Measurements from ENCODE around the gene STPG3. TPM values are rescaled to one million over a fixed set of nuclear protein-coding genes. Genes with fewer than 3 reads are reported as not detected.

STPG3 gene
- total and polyA plus RNA-seq, 2 experiments from 2014 or later, result 0.95 to 3.3 TPM

GRCh38 chr9:137266585-137267453 is 15.7 kb downstream of the STPG3 start:
- TF ChIP-seq CTCF (IDR thresholded peaks at IDR 0.05; ENCODE audit: low read depth, low read length), result no peak
- Histone ChIP-seq H3K4me1 (ENCODE audit: low read depth) (no peaks in the 10 kb centered on the region), H3K9me3 (ENCODE audit: low read depth) (no peaks in the 10 kb centered on the region), H3K27ac (no peak overlapping the region), H3K36me3 (peaks cover 14% of the 10 kb centered on the region), H3K4me3 (no peak overlapping the region), H3K27me3 (no peaks in the 10 kb centered on the region)
- DNase-seq (ENCODE audit: low read depth in 1 of 2, low spot score in 1 of 2), result no peak

- H3K27me3 ChIP-seq, result no peaks in the 10 kb centered on the region
- H3K4me1 ChIP-seq (ENCODE audit: low read depth), result no peaks in the 10 kb centered on the region
- no peak for DNase-seq (ENCODE audit: low read depth in 1 of 2, low spot score in 1 of 2)
- H3K9me3 ChIP-seq (ENCODE audit: low read depth), result no peaks in the 10 kb centered on the region
- no peak for TF ChIP-seq CTCF (IDR thresholded peaks at IDR 0.05; ENCODE audit: low read depth, low read length)
- no peak overlapping the region for H3K4me3 ChIP-seq
- H3K27ac ChIP-seq, result no peak overlapping the region
- H3K36me3 ChIP-seq, result peaks cover 17% of the 10 kb centered on the region
These were observed 16.9 kb downstream of the STPG3 start for GRCh38 chr9:137267933-137268355.

GRCh38 chr9:137268538-137269201 is 17.6 kb downstream of the STPG3 start:
- Histone ChIP-seq H3K4me3 (no peak overlapping the region), H3K9me3 (ENCODE audit: low read depth) (no peaks in the 10 kb centered on the region), H3K27me3 (no peaks in the 10 kb centered on the region), H3K36me3 (peaks cover 17% of the 10 kb centered on the region), H3K27ac (no peak overlapping the region), H3K4me1 (ENCODE audit: low read depth) (no peaks in the 10 kb centered on the region)
- DNase-seq (ENCODE audit: low read depth in 1 of 2, low spot score in 1 of 2), result no peak
- TF ChIP-seq CTCF (IDR thresholded peaks at IDR 0.05; ENCODE audit: low read depth, low read length), result no peak

- no peaks in the 10 kb centered on the region for H3K27me3 ChIP-seq
- H3K27ac ChIP-seq, result no peak overlapping the region
- no peaks in the 10 kb centered on the region for H3K9me3 ChIP-seq (ENCODE audit: low read depth)
- no peak for DNase-seq (ENCODE audit: low read depth in 1 of 2, low spot score in 1 of 2)
- no peak overlapping the region for H3K4me3 ChIP-seq
- no peak for TF ChIP-seq CTCF (IDR thresholded peaks at IDR 0.05; ENCODE audit: low read depth, low read length)
- peaks cover 14% of the 10 kb centered on the region for H3K36me3 ChIP-seq
- H3K4me1 ChIP-seq (ENCODE audit: low read depth), result no peaks in the 10 kb centered on the region
These were observed 18.2 kb downstream of the STPG3 start for GRCh38 chr9:137269231-137269772.

GRCh38 chr9:137270929-137271695 is 20.0 kb downstream of the STPG3 start:
- Histone ChIP-seq H3K36me3 (peaks cover 14% of the 10 kb centered on the region), H3K4me1 (ENCODE audit: low read depth) (peaks cover 5% of the 10 kb centered on the region), H3K4me3 (no peak overlapping the region), H3K9me3 (ENCODE audit: low read depth) (no peaks in the 10 kb centered on the region), H3K27me3 (no peaks in the 10 kb centered on the region), H3K27ac (peak overlapping the region; percentile 10)
- TF ChIP-seq CTCF (IDR thresholded peaks at IDR 0.05; ENCODE audit: low read depth, low read length), result no peak
- DNase-seq (ENCODE audit: low read depth in 1 of 2, low spot score in 1 of 2), result no peak
